GM21526 (cell line): Measurements from ENCODE around the gene G6PC1.

Experiments
- ATAC-seq: cut with Tn5 transposase; IDR thresholded peaks from one replicate; pipeline ENCODE4 v1.9.1; 2021; ENCODE audit warnings: moderate library complexity; ENCODE audit not compliant: unreplicated experiment, low FRiP score

G6PC1 gene

GRCh38 chr17:42928714-42929496 lies 28.3 kb downstream of the G6PC1 start:
- no peak for ATAC-seq

- ATAC-seq = no peak
These were observed 28.9 kb downstream of the G6PC1 start for GRCh38 chr17:42929497-42929844.

- ATAC-seq = no peak
These were observed 37.4 kb downstream of the G6PC1 start for GRCh38 chr17:42937712-42938596.

GRCh38 chr17:42944211-42944610 lies 43.6 kb downstream of the G6PC1 start:
- ATAC-seq = no peak

GRCh38 chr17:42946812-42947211 lies 46.2 kb downstream of the G6PC1 start:
- no peak for ATAC-seq

GRCh38 chr17:42950044-42950783 lies 49.6 kb downstream of the G6PC1 start:
- ATAC-seq = no peak
